ENCODE measurements around the gene TRPC3.
A peak's percentile ranks its signal among the peaks of the same experiment; 100 is the strongest.

TRPC3 gene

GRCh38 chr4:121951521-121952110 is at the start of gene TRPC3:
Gene TRPC3 (minus strand): TSS chr4:121952060. CDS start chr4:121951680, 380 bp downstream.
- DNase-seq, result no peak

GRCh38 chr4:122000849-122001248 is 49.0 kb upstream of the TRPC3 start:
- no peak for DNase-seq

- no peak for DNase-seq
These were observed 46.2 kb upstream of the TRPC3 start for GRCh38 chr4:121998024-121998423.

GRCh38 chr4:121995790-121996537 is 44.1 kb upstream of the TRPC3 start:
- no peak for DNase-seq

- no peak for DNase-seq
These were observed 40.1 kb upstream of the TRPC3 start for GRCh38 chr4:121991968-121992367.

- no peak for DNase-seq
These were observed 38.6 kb upstream of the TRPC3 start for GRCh38 chr4:121990489-121990888.

GRCh38 chr4:121989715-121990114 is 37.9 kb upstream of the TRPC3 start:
- DNase-seq, result no peak

GRCh38 chr4:121988950-121989349 is 37.1 kb upstream of the TRPC3 start:
- DNase-seq, result no peak

GRCh38 chr4:121980643-121981042 is 28.8 kb upstream of the TRPC3 start:
- no peak for DNase-seq

GRCh38 chr4:121978172-121978516 is 26.3 kb upstream of the TRPC3 start:
- DNase-seq, result no peak

GRCh38 chr4:121977251-121978171 is 25.7 kb upstream of the TRPC3 start:
- no peak for DNase-seq

GRCh38 chr4:121975784-121976183 is 23.9 kb upstream of the TRPC3 start:
- no peak for DNase-seq

GRCh38 chr4:121973816-121974215 is 22.0 kb upstream of the TRPC3 start:
- no peak for DNase-seq

GRCh38 chr4:121968859-121969258 is 17.0 kb upstream of the TRPC3 start:
- no peak for DNase-seq

GRCh38 chr4:121964958-121965357 is 13.1 kb upstream of the TRPC3 start:
- DNase-seq, result no peak

- DNase-seq, result no peak
These were observed 9.0 kb upstream of the TRPC3 start for GRCh38 chr4:121960818-121961217.

GRCh38 chr4:121958777-121959176 is 6.9 kb upstream of the TRPC3 start:
- no peak for DNase-seq

GRCh38 chr4:121957266-121957665 is 5.4 kb upstream of the TRPC3 start:
- DNase-seq, result no peak

- DNase-seq, result no peak
These were observed 2.0 kb upstream of the TRPC3 start for GRCh38 chr4:121953860-121954259.

GRCh38 chr4:121952290-121952689 is 430 bp upstream of the TRPC3 start:
- no peak for DNase-seq

- no peak for DNase-seq
These were observed 960 bp downstream of the TRPC3 start for GRCh38 chr4:121950680-121951520.

- DNase-seq, result peak in 1 of 2 experiments; percentile 34
These were observed 1.6 kb downstream of the TRPC3 start for GRCh38 chr4:121950212-121950679.

GRCh38 chr4:121946644-121947043 is 5.2 kb downstream of the TRPC3 start:
- no peak for DNase-seq

Measured in NCI-H446 (cell line).